ENCODE data around the gene C19orf73. TPM values are rescaled to one million over a fixed set of nuclear protein-coding genes. Genes with fewer than 3 reads are reported as not detected.
A peak's percentile ranks its signal among the peaks of the same experiment; 100 is the strongest.

C19orf73 gene
- total RNA-seq, 2 donors from 2014 or later, result 2.2 to 2.9 TPM

DNA sequence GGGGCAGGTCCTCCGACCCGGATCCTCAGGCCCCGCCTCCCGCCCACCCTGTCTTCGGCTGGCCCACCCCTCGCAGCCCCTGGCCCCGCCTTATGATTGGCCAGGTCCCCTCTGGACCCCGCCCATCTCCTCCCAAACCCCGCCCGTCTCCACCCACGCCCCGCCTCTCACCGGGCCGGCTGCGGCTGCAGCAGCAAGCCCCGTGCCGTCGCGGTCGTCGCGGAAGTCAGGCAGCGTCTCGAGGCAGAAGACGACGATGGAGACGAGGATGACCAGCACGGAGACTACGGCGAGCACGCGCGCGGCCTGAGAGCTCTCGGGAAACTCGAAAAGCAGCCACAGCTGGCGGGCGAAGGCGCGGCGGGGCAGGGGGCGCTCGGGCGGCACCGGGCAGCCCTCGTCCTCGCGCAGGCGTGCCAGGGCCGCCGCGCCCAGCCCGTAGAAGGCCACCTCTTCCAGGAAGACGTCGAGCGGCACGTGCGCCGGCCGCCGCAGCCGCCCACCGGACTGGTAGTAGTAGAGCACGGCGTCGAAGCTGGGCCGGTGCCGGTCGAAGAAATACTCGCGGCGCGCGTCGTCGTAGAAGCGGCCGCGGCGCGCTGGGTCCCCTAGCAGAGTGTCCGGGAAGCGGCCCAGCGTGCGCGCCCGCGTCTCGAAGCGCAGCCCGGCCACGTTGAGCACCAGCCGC, 46.9 kb downstream of the C19orf73 start:
- peak in 1 of 2 donors; percentile 42 for DNase-seq
- Mint-ChIP-seq H3K9me3 (peaks cover 0 to 4% of the 10 kb centered on the region in 2 donors), H3K36me3 (ENCODE audit: insufficient read depth in 2 of 2) (peaks cover 2 to 5% of the 10 kb centered on the region in 2 donors), H3K4me1 (ENCODE audit: low read depth) (peaks cover 10% of the 10 kb centered on the region), H3K4me3 (peak overlapping the region in 1 of 2 donors; percentile 61), H3K27me3 (ENCODE audit: low read depth) (peaks cover 73% of the 10 kb centered on the region), H3K27ac (no peak overlapping the region)
- peak in 1 of 2 donors; percentile 52 for ATAC-seq (replicated peaks in 1 of 2)

DNA sequence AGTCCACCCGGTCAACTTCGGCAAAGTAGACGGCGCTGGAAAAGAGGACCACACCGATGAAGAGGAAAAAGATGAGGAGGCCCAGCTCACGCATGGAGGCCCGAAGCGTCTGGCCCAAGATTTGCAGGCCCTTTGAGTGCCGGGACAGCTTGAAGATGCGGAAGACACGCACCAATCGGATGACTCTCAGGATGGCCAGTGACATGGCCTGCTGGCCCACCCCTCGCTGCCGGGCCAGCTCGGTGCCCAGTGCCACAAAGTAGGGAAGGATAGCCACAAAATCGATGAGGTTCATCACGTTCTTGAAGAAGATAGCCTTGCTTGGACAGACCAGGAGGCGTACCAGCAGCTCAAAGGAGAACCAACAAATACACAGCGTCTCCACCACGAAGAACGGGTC, 48.5 kb downstream of the C19orf73 start:
- ATAC-seq (replicated peaks in 1 of 2), result no peak
- peaks cover 82% of the 10 kb centered on the region for H3K27me3 Mint-ChIP-seq (ENCODE audit: low read depth)
- DNase-seq, result no peak
- peaks cover 2 to 5% of the 10 kb centered on the region in 2 donors for H3K36me3 Mint-ChIP-seq (ENCODE audit: insufficient read depth in 2 of 2)
- H3K9me3 Mint-ChIP-seq, result peaks cover 0 to 4% of the 10 kb centered on the region in 2 donors
- H3K4me3 Mint-ChIP-seq, result peak overlapping the region in 1 of 2 donors; percentile 44
- peaks cover 10% of the 10 kb centered on the region for H3K4me1 Mint-ChIP-seq (ENCODE audit: low read depth)
- H3K27ac Mint-ChIP-seq, result no peak overlapping the region

DNA sequence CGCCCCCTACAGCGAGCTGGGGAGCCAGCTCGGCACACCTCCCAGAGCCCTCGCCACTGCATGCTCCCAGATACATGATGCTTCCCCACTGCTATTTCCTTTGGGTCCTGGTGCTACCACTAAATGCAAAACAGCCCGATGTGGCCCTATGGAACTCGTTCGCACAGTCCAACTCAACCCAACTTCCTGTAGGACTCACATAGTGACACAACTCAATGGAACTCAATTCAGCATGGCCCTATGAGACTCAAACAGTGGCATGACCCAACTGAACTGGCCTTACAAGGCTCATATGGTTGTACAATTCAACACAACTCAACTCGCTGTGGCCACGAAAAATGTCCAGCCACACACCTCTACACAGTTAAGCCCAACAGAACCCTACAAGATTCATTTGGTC, 49.9 kb downstream of the C19orf73 start:
- Mint-ChIP-seq H3K27me3 (ENCODE audit: low read depth) (peaks cover 75% of the 10 kb centered on the region), H3K36me3 (ENCODE audit: insufficient read depth in 2 of 2) (peaks cover 2 to 5% of the 10 kb centered on the region in 2 donors), H3K9me3 (peaks cover 0 to 4% of the 10 kb centered on the region in 2 donors), H3K4me3 (no peak overlapping the region), H3K27ac (no peak overlapping the region), H3K4me1 (ENCODE audit: low read depth) (peaks cover 10% of the 10 kb centered on the region)
- no peak for ATAC-seq (replicated peaks in 1 of 2)
- DNase-seq, result no peak

Other genes starting within 250 kb of the C19orf73 start
- gene PPP1R15A, start 246.7 kb downstream of the C19orf73 start, total RNA-seq, result 100 to 1,000 TPM; 130 to 153 TPM
- gene TULP2, start 220.4 kb downstream of the C19orf73 start, total RNA-seq, result 1 to 10 TPM in 1 of 2 donors, under 1 TPM in 1; 0.79 to 3.3 TPM
- gene NUCB1, start 218.8 kb downstream of the C19orf73 start, total RNA-seq, result 100 to 1,000 TPM; 168 to 183 TPM
- 1 to 10 TPM; 3.2 to 3.6 TPM for gene DHDH, start 185.4 kb downstream of the C19orf73 start, total RNA-seq
- gene BAX, start 164.3 kb downstream of the C19orf73 start, total RNA-seq, result 100 to 1,000 TPM; 318 to 448 TPM
- 100 to 1,000 TPM; 681 to 811 TPM for gene FTL, start 153.8 kb downstream of the C19orf73 start, total RNA-seq
- gene GYS1, start 125.8 kb downstream of the C19orf73 start, total RNA-seq, result 10 to 100 TPM; 25.9 to 29.4 TPM
- 10 to 100 TPM; 83.4 to 92.5 TPM for gene RUVBL2, start 125.3 kb downstream of the C19orf73 start, total RNA-seq
- not detected for gene LHB, start 102.1 kb downstream of the C19orf73 start, total RNA-seq
- not detected for gene CGB3, start 94.8 kb downstream of the C19orf73 start, total RNA-seq
- 1 to 10 TPM in 1 of 2 donors, not detected in 1; 1.4 TPM for gene CGB2, start 87.3 kb downstream of the C19orf73 start, total RNA-seq
- gene CGB1, start 82.2 kb downstream of the C19orf73 start, total RNA-seq, result not detected
- gene CGB5, start 75.3 kb downstream of the C19orf73 start, total RNA-seq, result not detected
- gene CGB8, start 70.0 kb downstream of the C19orf73 start, total RNA-seq, result not detected
- not detected for gene CGB7, start 61.4 kb downstream of the C19orf73 start, total RNA-seq
- gene NTF4, start 54.3 kb downstream of the C19orf73 start, total RNA-seq, result not detected
- not detected for gene KCNA7, start 46.4 kb downstream of the C19orf73 start, total RNA-seq
- gene SNRNP70, start 33.7 kb downstream of the C19orf73 start, total RNA-seq, result 100 to 1,000 TPM; 165 to 175 TPM
- gene LIN7B, start 4.8 kb downstream of the C19orf73 start, total RNA-seq, result 1 to 10 TPM; 5.1 to 7.7 TPM
- gene PPFIA3, start 401 bp upstream of the C19orf73 start, total RNA-seq, result 1 to 10 TPM; 6.2 to 9.0 TPM
- not detected for gene HRC, start 36.3 kb upstream of the C19orf73 start, total RNA-seq
- 1 to 10 TPM in 1 of 2 donors, under 1 TPM in 1; 0.96 to 1.5 TPM for gene TRPM4, start 38.6 kb upstream of the C19orf73 start, total RNA-seq
- gene SLC6A16, start 206.0 kb upstream of the C19orf73 start, total RNA-seq, result 1 to 10 TPM; 2.0 to 3.0 TPM
- gene CD37, start 216.3 kb upstream of the C19orf73 start, total RNA-seq, result 100 to 1,000 TPM; 248 to 262 TPM
- not detected for gene TEAD2, start 243.3 kb upstream of the C19orf73 start, total RNA-seq
- gene DKKL1, start 244.7 kb upstream of the C19orf73 start, total RNA-seq, result not detected